Muscle of leg (tissue), 11 donors: ENCODE measurements around the gene RNPEP. TPM values are rescaled to one million over a fixed set of nuclear protein-coding genes. Genes with fewer than 3 reads are reported as not detected.
A peak's percentile ranks its signal among the peaks of the same experiment; 100 is the strongest.

Source experiments
- DNase-seq: peaks from one replicate; pipeline ENCODE4 v3.0.0; 2013
- H3K27ac ChIP-seq: one replicate; pipeline ENCODE4 v1.5.1; 2013; ENCODE audit warnings: mild to moderate bottlenecking, low read length, control low read depth
- H3K27me3 ChIP-seq: one replicate; pipeline ENCODE4 v1.6.1; 2013; ENCODE audit warnings: low read length; ENCODE audit not compliant: control insufficient read depth, insufficient read depth
- H3K36me3 ChIP-seq: one replicate; pipeline ENCODE4 v1.6.1; 2013; ENCODE audit warnings: low read length; ENCODE audit not compliant: control insufficient read depth, insufficient read depth
- H3K4me1 ChIP-seq: one replicate; pipeline ENCODE4 v1.6.1; 2013; ENCODE audit warnings: low read length; ENCODE audit not compliant: control insufficient read depth, insufficient read depth
- H3K4me3 ChIP-seq: one replicate; pipeline ENCODE4 v1.5.1; 2013; ENCODE audit warnings: low read length, control low read depth
- H3K9me3 ChIP-seq: replicated peaks from 2 replicates; pipeline ENCODE4 v1.6.1; 2013; ENCODE audit warnings: low read depth, low read length; ENCODE audit not compliant: control insufficient read depth
- WGBS: methylation state at CpG from one replicate; pipeline ENCODE4 v1.1.5; 2013; ENCODE audit warnings: missing lambda C conversion rate; ENCODE audit not compliant: insufficient coverage; 5-methylcytosine and 5-hydroxymethylcytosine counted together
- polyA plus RNA-seq, 8 donors: library from polyadenylated mRNA; unstranded; fragments of 120-200 nt; gene quantifications; one replicate each; pipeline versions ENCODE4 v1.2.1 to v1.2.3, GENCODE V29; 2013; ENCODE audit warnings: inconsistent platforms in 1 of 8, low replicate concordance in 1 of 8; ENCODE audit not compliant: insufficient read length in 8 of 8, insufficient read depth in 1 of 8
- total RNA-seq: library from RNA; stranded (reverse); fragments of 120-200 nt; gene quantifications from one replicate; pipeline ENCODE4 v1.2.4, GENCODE V29; 2013

RNPEP gene
- total and polyA plus RNA-seq, 9 donors, result 15.3 to 29.9 (median 21.0) TPM

- peak overlapping the region; percentile 45 for H3K27ac ChIP-seq
- peaks cover 17% of the 10 kb centered on the region for H3K27me3 ChIP-seq
- no peak overlapping the region for H3K4me3 ChIP-seq
- no peaks in the 10 kb centered on the region for H3K9me3 ChIP-seq
- no peak for DNase-seq
- H3K4me1 ChIP-seq, result peaks cover 41% of the 10 kb centered on the region
- WGBS, result 75% methylated on average over 1 of the region's 1 CpG
- no peaks in the 10 kb centered on the region for H3K36me3 ChIP-seq
Observed at GRCh38 chr1:201942129-201942495, 40.3 kb upstream of the RNPEP start.

DNA sequence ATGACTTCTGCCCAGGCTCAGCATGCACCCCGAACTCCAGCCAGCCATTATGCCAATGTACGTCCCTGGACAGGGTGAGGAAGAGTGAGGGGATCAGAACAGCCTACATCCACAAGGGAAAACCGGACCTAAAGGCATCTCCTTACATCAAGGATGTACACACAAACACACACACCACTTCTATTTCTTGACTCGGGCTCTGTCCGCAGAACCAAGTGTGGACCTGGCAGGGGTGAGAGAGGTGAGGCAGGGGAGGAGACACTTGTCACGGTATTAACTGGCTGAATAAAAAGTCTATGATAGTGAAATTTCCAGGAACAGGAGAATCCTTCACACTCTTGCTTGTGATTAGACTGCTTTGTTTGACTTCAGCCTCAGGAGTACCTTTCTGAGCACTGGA lies 38.4 kb upstream of the RNPEP start:
- DNase-seq, result no peak
- H3K9me3 ChIP-seq, result no peaks in the 10 kb centered on the region
- no peaks in the 10 kb centered on the region for H3K36me3 ChIP-seq
- H3K4me3 ChIP-seq, result no peak overlapping the region
- H3K4me1 ChIP-seq, result peaks cover 43% of the 10 kb centered on the region
- H3K27ac ChIP-seq, result no peak overlapping the region
- H3K27me3 ChIP-seq, result peaks cover 21% of the 10 kb centered on the region
- WGBS, result 86% methylated on average over 1 of the region's 6 CpGs

DNA sequence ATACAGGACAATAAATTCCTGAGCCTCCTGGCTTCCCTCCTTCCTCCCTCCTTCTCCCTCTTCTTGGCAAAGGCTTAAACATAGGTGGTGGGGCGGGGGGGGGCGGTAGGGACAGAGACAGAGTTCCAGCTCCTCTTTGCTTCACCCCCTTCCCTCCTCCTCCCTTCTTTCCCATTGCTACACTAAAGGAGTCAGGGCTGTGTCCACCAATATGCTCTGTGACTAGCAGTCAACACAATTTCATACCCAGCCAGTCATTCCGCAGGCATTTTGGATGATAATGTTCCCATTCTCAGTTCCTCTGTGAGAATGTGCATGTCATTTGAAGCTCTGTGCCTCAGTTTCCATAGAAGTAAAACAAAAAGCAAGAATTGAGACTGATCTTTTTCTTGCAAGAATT lies 37.8 kb upstream of the RNPEP start:
- Histone ChIP-seq H3K4me3 (peak overlapping the region; percentile 30), H3K27me3 (peaks cover 21% of the 10 kb centered on the region), H3K36me3 (no peaks in the 10 kb centered on the region), H3K27ac (no peak overlapping the region), H3K4me1 (peaks cover 39% of the 10 kb centered on the region), H3K9me3 (no peaks in the 10 kb centered on the region)
- no peak for DNase-seq
- no CpG with 5 or more reads among the region's 3 CpGs for WGBS

DNA sequence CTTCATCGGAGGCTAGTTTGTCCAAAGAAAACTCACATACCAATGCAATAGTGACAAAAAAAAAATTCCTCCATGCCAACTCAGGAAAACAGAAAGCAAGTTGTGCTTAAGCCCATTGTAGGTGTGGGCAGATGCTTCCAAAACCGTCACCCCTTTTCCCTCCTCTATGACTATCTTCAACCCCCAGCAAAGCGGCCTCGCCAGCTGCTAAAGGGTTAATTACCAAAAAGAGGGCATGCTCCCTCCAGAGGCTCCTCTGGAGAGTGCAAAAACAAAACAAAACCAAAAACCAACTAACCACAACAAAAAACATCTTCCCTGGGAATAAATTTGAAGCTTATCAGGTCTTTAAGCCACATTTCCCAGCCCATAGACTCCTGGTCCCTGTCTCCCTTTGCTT lies 37.3 kb upstream of the RNPEP start:
- H3K36me3 ChIP-seq, result no peaks in the 10 kb centered on the region
- H3K9me3 ChIP-seq, result no peaks in the 10 kb centered on the region
- peaks cover 21% of the 10 kb centered on the region for H3K27me3 ChIP-seq
- no peak overlapping the region for H3K27ac ChIP-seq
- H3K4me3 ChIP-seq, result peak overlapping the region; percentile 30
- no peak for DNase-seq
- no CpG with 5 or more reads among the region's 4 CpGs for WGBS
- H3K4me1 ChIP-seq, result peaks cover 36% of the 10 kb centered on the region

- peak overlapping the region; percentile 30 for H3K4me3 ChIP-seq
- H3K27me3 ChIP-seq, result peaks cover 21% of the 10 kb centered on the region
- peaks cover 34% of the 10 kb centered on the region for H3K4me1 ChIP-seq
- 25% methylated on average over 7 of the region's 10 CpGs for WGBS
- DNase-seq, result no peak
- no peaks in the 10 kb centered on the region for H3K9me3 ChIP-seq
- no peaks in the 10 kb centered on the region for H3K36me3 ChIP-seq
- H3K27ac ChIP-seq, result no peak overlapping the region
Observed at GRCh38 chr1:201945863-201946223, 36.6 kb upstream of the RNPEP start.

GRCh38 chr1:201946224-201946908 lies 36.1 kb upstream of the RNPEP start, which contains the start of gene LMOD1:
TSS of gene LMOD1 (minus strand) at chr1:201946548. CDS start at chr1:201946340, 208 bp downstream.
- H3K9me3 ChIP-seq, result no peaks in the 10 kb centered on the region
- H3K27ac ChIP-seq, result peak within 1 kb of the TSS; percentile 69
- H3K4me3 ChIP-seq, result peak within 1 kb of the TSS; percentile 30
- WGBS, result 3% methylated on average over 20 of the region's 28 CpGs
- peaks cover 31% of the 10 kb centered on the region for H3K4me1 ChIP-seq
- peak; percentile 91 for DNase-seq
- H3K27me3 ChIP-seq, result peaks cover 21% of the 10 kb centered on the region
- no peaks in the 10 kb centered on the region for H3K36me3 ChIP-seq

DNA sequence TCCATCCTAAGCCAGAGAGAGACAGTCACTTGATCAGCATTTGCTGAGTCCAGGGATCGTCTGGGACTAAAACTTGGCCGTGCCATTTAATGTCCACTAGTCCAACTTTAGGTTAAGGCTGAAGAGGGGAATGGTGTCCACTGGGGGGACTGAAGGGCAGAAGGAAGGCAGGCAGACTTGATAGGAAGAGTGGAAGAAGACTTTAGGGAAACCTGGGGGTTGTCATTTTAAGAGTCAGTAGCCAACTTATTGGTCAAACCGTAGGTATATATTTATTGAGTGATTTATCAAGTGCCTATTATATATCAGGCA lies 34.8 kb upstream of the RNPEP start:
- Histone ChIP-seq H3K9me3 (no peaks in the 10 kb centered on the region), H3K36me3 (no peaks in the 10 kb centered on the region), H3K27me3 (peaks cover 21% of the 10 kb centered on the region), H3K4me3 (no peak overlapping the region), H3K27ac (peak overlapping the region; percentile 69), H3K4me1 (peaks cover 24% of the 10 kb centered on the region)
- 25% methylated on average over 2 of the region's 3 CpGs for WGBS
- DNase-seq, result no peak

DNA sequence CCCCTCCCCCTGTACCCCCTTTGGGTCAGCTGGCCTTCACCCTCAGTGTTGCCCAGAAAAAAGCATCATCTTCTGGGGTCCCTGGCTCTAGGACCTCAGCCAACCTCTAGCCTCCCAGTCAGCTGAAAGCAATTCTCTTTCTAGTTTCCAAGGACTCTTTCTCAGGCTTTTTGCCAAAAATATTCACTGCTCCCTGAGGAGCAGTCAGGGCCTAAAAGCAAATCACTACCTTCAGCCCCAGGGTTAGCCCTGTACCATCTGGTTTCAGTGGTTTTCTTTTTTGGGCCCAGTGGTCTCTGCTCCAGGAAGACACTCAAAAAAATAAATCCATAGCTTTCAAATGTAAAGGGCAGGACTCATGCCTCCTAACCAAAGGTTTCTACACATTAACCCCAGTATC lies 33.0 kb upstream of the RNPEP start:
- Histone ChIP-seq H3K27me3 (peaks cover 21% of the 10 kb centered on the region), H3K9me3 (no peaks in the 10 kb centered on the region), H3K36me3 (no peaks in the 10 kb centered on the region), H3K4me1 (peaks cover 19% of the 10 kb centered on the region), H3K27ac (no peak overlapping the region), H3K4me3 (no peak overlapping the region)
- no peak for DNase-seq

GRCh38 chr1:201954263-201955008 lies 28.0 kb upstream of the RNPEP start:
- Histone ChIP-seq H3K9me3 (no peaks in the 10 kb centered on the region), H3K36me3 (peaks cover 14% of the 10 kb centered on the region), H3K27me3 (no peaks in the 10 kb centered on the region), H3K4me3 (peak overlapping the region; percentile 90), H3K4me1 (peaks cover 3% of the 10 kb centered on the region), H3K27ac (peak overlapping the region; percentile 89)
- 19% methylated on average over 14 of the region's 24 CpGs for WGBS
- DNase-seq, result no peak

DNA sequence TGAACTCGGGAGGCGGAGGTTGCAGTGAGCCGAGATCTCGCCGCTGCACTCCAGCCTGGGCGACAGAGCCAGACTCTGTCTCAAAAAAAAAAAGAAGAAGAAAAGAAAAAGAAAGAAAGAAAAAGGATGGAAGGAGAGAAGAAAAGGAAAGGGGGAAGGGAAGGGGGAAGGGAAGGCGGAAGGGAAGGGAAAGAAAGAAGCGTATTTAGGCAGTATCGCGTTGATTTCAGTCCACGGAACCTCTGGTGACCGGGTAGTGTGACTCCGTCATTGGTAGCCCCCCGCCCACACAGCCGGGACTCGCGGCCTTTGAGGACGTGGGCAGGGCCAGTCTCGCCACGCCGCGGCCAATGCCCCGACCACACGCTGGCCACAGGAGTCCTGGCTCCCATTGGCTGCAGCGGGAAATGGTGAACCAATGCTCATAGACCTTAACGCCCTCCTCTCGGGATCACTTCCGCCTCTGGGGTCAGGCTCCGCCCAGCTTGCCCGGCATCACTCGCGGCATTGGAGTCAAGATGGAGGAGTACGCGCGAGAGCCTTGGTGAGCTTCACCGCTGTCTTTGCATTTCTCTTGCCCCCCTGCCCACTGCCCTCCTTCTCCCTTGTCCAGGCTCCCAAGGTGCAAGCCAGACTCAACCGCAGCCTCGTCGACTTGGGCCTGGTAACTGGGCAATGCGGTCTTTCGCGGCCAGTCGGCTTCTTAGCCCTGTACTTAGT lies 27.3 kb upstream of the RNPEP start, which contains the start of gene TIMM17A:
TSS of gene TIMM17A (plus strand) at position 495 of the 720 bp plus-strand sequence. CDS start at position 519, 24 bp downstream.
- peaks cover 2% of the 10 kb centered on the region for H3K4me1 ChIP-seq
- H3K27me3 ChIP-seq, result no peaks in the 10 kb centered on the region
- no peaks in the 10 kb centered on the region for H3K9me3 ChIP-seq
- under 1% methylated on average over 36 of the region's 43 CpGs for WGBS
- H3K27ac ChIP-seq, result peak within 1 kb of the TSS; percentile 89
- H3K4me3 ChIP-seq, result peak within 1 kb of the TSS; percentile 90
- H3K36me3 ChIP-seq, result peaks cover 21% of the 10 kb centered on the region
- DNase-seq, result peak; percentile 100
